K562 (cell line): ENCODE data around the gene TAS2R1. TPM values are rescaled to one million over a fixed set of nuclear protein-coding genes. Genes with fewer than 3 reads are reported as not detected.

Experiments used
- ATAC-seq: fragments of 200-7000 bp; cut with Tn5 transposase; 3 replicates; pipeline ENCODE4 v1.9.1; 2020; ENCODE audit warnings: moderate library complexity
- BruUV-seq: library from RNA; stranded (reverse); fragments of 400-500 nt; replicated peaks from 2 replicates; lab custom pipeline; 2021; lab: Mats Ljungman, UMichigan
- CTCF ChIA-PET: fragments of 300-600 bp; formaldehyde crosslinking; extraction: SDS; loops from one replicate; lab custom pipeline; 2021; ENCODE audit warnings: low intra/inter-chr PET ratio; lab: Yijun Ruan, JAX
- POLR2A ChIA-PET: fragments of 300-600, 350-650 bp; sonication (Branson Sonifier 250); formaldehyde crosslinking; extraction: SDS; loops from one replicate; lab custom pipeline; 2021; ENCODE audit warnings: antibody characterized with exemption, inconsistent platforms; lab: Yijun Ruan, JAX
- DNase-seq, 4 experiments: peaks; one replicate each; pipeline versions ENCODE4 v3.0.0 to v3.0.0-alpha.2; 2011 to 2018; ENCODE audit warnings: low spot score in 3 of 4, mixed read lengths in 3 of 4; ENCODE audit errors: extremely low read depth in 1 of 4
- FAIRE-seq: peaks from 2 replicates; lab custom pipeline; 2011; peaks lifted over from hg19 to GRCh38; lab: Jason Lieb, UNC
- H2AFZ ChIP-seq: 2 replicates; pipeline ENCODE4 v1.6.0; 2011; ENCODE audit warnings: low read depth, low read length, control low read depth, inconsistent platforms
- H3K27ac ChIP-seq: fragments of 200-600 bp; 3 replicates; pipeline ENCODE4 v1.8.0; 2011; ENCODE audit warnings: low read depth, mild to moderate bottlenecking, control low read depth, inconsistent platforms, low read length, moderate library complexity, mixed read lengths; ENCODE audit errors: extremely low read depth
- H3K27me3 ChIP-seq, 2 experiments: fragments of 300-600 bp in 1 of 2; 2 replicates in 1 of 2; 3 replicates in 1 of 2; pipeline versions ENCODE4 v1.6.0 to v1.8.0; 2011; ENCODE audit warnings: inconsistent platforms in 2 of 2, low read length in 2 of 2, mild to moderate bottlenecking in 1 of 2, mixed read lengths in 1 of 2, moderate library complexity in 1 of 2; ENCODE audit not compliant: control insufficient read depth in 2 of 2, insufficient read depth in 2 of 2
- H3K36me3 ChIP-seq: fragments of 300-600 bp; 3 replicates; pipeline ENCODE4 v1.8.0; 2011; ENCODE audit warnings: mild to moderate bottlenecking, low read length, inconsistent platforms; ENCODE audit not compliant: control insufficient read depth, insufficient read depth
- H3K4me1 ChIP-seq, 2 experiments: fragments of 200-600 bp in 1 of 2; replicated peaks in 1 of 2; 2 replicates in 1 of 2; 3 replicates in 1 of 2; pipeline versions ENCODE4 v1.5.1 to v1.8.0; 2011; ENCODE audit warnings: inconsistent platforms in 2 of 2, low read length in 2 of 2, mild to moderate bottlenecking in 1 of 2, mixed read lengths in 1 of 2, moderate library complexity in 1 of 2; ENCODE audit not compliant: control insufficient read depth in 2 of 2, insufficient read depth in 2 of 2
- H3K4me2 ChIP-seq: 2 replicates; pipeline ENCODE4 v1.6.1; 2011; ENCODE audit warnings: low read length, control low read depth, inconsistent platforms, mixed read lengths; ENCODE audit not compliant: insufficient read depth
- H3K4me3 ChIP-seq: fragments of 200-600 bp; sonication (generic), shearing (Covaris generic); 2 replicates; pipeline ENCODE4 v1.5.1; 2016; ENCODE audit warnings: control low read depth, inconsistent platforms
- H3K79me2 ChIP-seq: fragments of 200-600 bp; 3 replicates; pipeline ENCODE4 v1.8.0; 2011; ENCODE audit warnings: low read length, inconsistent platforms; ENCODE audit not compliant: control insufficient read depth, insufficient read depth
- H3K9ac ChIP-seq, 2 experiments: 2 replicates each; pipeline versions ENCODE4 v1.6.0 to v1.6.1; 2011; ENCODE audit warnings: low read depth in 2 of 2, low read length in 2 of 2, control low read depth in 1 of 2, inconsistent platforms in 1 of 2, mild to moderate bottlenecking in 1 of 2, mixed read lengths in 1 of 2; ENCODE audit not compliant: insufficient read depth in 1 of 2
- H3K9me1 ChIP-seq: one replicate; pipeline ENCODE4 v1.6.0; 2011; ENCODE audit warnings: inconsistent platforms, mild to moderate bottlenecking, low read length, moderate library complexity; ENCODE audit not compliant: control insufficient read depth, insufficient read depth
- H3K9me3 ChIP-seq: replicated peaks from 2 replicates; pipeline ENCODE4 v1.5.1; 2011; ENCODE audit warnings: low read depth, low read length, inconsistent platforms; ENCODE audit not compliant: control insufficient read depth, insufficient read depth
- H4K20me1 ChIP-seq: replicated peaks from 2 replicates; pipeline ENCODE4 v1.6.1; 2011; ENCODE audit warnings: low read length, inconsistent platforms, mixed read lengths; ENCODE audit not compliant: control insufficient read depth, insufficient read depth
- ARHGAP35 ChIP-seq: fragments of 450-650 bp; IDR thresholded peaks from 2 replicates; pipeline ENCODE4 v1.6.1; 2018; ENCODE audit not compliant: partially characterized antibody
- CGGBP1 ChIP-seq: fragments of 250-450 bp; sonication (Bioruptor Pico); IDR thresholded peaks from 2 replicates; pipeline ENCODE4 v1.9.0; 2021; ENCODE audit warnings: mild to moderate bottlenecking
- E2F4 ChIP-seq: sonication (generic); formaldehyde crosslinking; IDR thresholded peaks from 2 replicates; pipeline ENCODE4 v1.8.0; 2022; ENCODE audit warnings: mild to moderate bottlenecking, low read depth, missing genetic modification reagents
- GABPB2 ChIP-seq: fragments of 250-450 bp; sonication (Bioruptor Pico); conservative IDR thresholded peaks from 2 replicates; pipeline ENCODE4 v1.5.1; 2021; ENCODE audit warnings: mild to moderate bottlenecking
- GATAD2A ChIP-seq: fragments of 450-650 bp; IDR thresholded peaks from 2 replicates; pipeline ENCODE4 v1.6.1; 2017
- KDM5B ChIP-seq: fragments of 200-600 bp; sonication (generic); IDR thresholded peaks from 2 replicates; pipeline ENCODE4 v1.6.1; 2012; ENCODE audit warnings: low read depth, mild to moderate bottlenecking, moderate library complexity, low read length, control low read depth, inconsistent platforms; ENCODE audit not compliant: insufficient replicate concordance
- NCOA2 ChIP-seq, 2 experiments: fragments of 450-650 bp; IDR thresholded peaks; 2 replicates each; pipeline ENCODE4 v1.6.1; 2018; ENCODE audit warnings: mild to moderate bottlenecking in 2 of 2, moderate library complexity in 1 of 2; ENCODE audit not compliant: partially characterized antibody in 2 of 2
- RBM14 ChIP-seq: fragments of 200-400 bp; formaldehyde crosslinking; IDR thresholded peaks from 2 replicates; pipeline ENCODE4 v1.6.1; 2018; ENCODE audit warnings: low read depth, mild to moderate bottlenecking, low read length, moderate library complexity, borderline replicate concordance; ENCODE audit not compliant: insufficient read depth
- SAFB2 ChIP-seq: fragments of 200-400 bp; formaldehyde crosslinking; IDR thresholded peaks from 2 replicates; pipeline ENCODE4 v1.6.1; 2018; ENCODE audit warnings: borderline replicate concordance, low read length, low read depth, moderate library complexity; ENCODE audit not compliant: severe bottlenecking
- XRCC5 ChIP-seq: fragments of 200-400 bp; formaldehyde crosslinking; IDR thresholded peaks from 2 replicates; pipeline ENCODE4 v1.6.1; 2017; ENCODE audit warnings: low read depth, mild to moderate bottlenecking, low read length
- ZBTB1 ChIP-seq: sonication (generic); formaldehyde crosslinking; IDR thresholded peaks from 2 replicates; pipeline ENCODE4 v1.8.1; 2023; ENCODE audit warnings: missing genetic modification reagents, low read depth, mild to moderate bottlenecking, borderline replicate concordance
- ZEB2 ChIP-seq: fragments of 450-650 bp; IDR thresholded peaks from 2 replicates; pipeline ENCODE4 v1.6.1; 2016
- ZNF197 ChIP-seq: fragments of 200-800 bp; sonication (Bioruptor generic); IDR thresholded peaks from 2 replicates; pipeline ENCODE4 v1.6.1; 2016; ENCODE audit warnings: low read depth, missing genetic modification characterization, missing compliant biosample characterization
- ZNF232 ChIP-seq: sonication (generic); formaldehyde crosslinking; IDR thresholded peaks from 2 replicates; pipeline ENCODE4 v1.8.0; 2022; ENCODE audit warnings: mild to moderate bottlenecking, missing genetic modification reagents
- ZNF347 ChIP-seq: fragments of 450-650 bp; formaldehyde crosslinking; IDR thresholded peaks from 2 replicates; pipeline ENCODE4 v1.4.0; 2020; ENCODE audit warnings: low read depth, mild to moderate bottlenecking, moderate library complexity
- ZNF431 ChIP-seq: sonication (generic); formaldehyde crosslinking; IDR thresholded peaks from 2 replicates; pipeline ENCODE4 v1.8.0; 2022; ENCODE audit warnings: mild to moderate bottlenecking, missing genetic modification reagents
- WGBS: fragments of 100-300 bp; shearing (Covaris generic); methylation state at CpG from one replicate; pipeline ENCODE4 v1.1.6; 2016; ENCODE audit warnings: low coverage, mixed read lengths; ENCODE audit not compliant: insufficient coverage; ENCODE audit errors: missing lambda C conversion rate; 5-methylcytosine and 5-hydroxymethylcytosine counted together
- in situ Hi-C: fragments of 300-500 bp; cut with MboI; formaldehyde crosslinking; loops from 4 replicates; pipeline ENCODE4 v1.15.0; 2018; ENCODE audit warnings: inconsistent platforms, mixed read lengths
- intact Hi-C: fragments of 100-400 bp; cut with micrococcal nuclease; formaldehyde crosslinking; loops from 2 replicates; pipeline ENCODE4 v1.14.2; 2022
- polyA plus RNA-seq, 8 experiments: library from polyadenylated mRNA; depleted of rRNA in 4 of 8; stranded (reverse) in 5 of 8; unstranded in 3 of 8; fragments of >200 nt; fragmentation: Nextera tagmentation in 2 of 8; fragmentation: Illumina TruSeq in 1 of 8; extraction: Ambion mirVana in 2 of 8; extraction: Trizol in 1 of 8; gene quantifications; 2 replicates each; pipeline versions ENCODE4 v1.2.1 to v1.2.3, GENCODE V29; 2011 to 2014; ENCODE audit warnings: inconsistent platforms in 1 of 8, missing spikeins in 1 of 8
- total RNA-seq, 7 experiments: library from RNA; depleted of rRNA in 6 of 7; stranded (reverse); fragments of >200 nt in 6 of 7; fragmentation: Illumina TruSeq in 2 of 7; extraction: Trizol in 2 of 7; gene quantifications; 2 replicates each; pipeline versions ENCODE4 v1.2.1 to v1.2.3, GENCODE V29; 2011 to 2021; ENCODE audit warnings: low replicate concordance in 1 of 7
- TF ChIP-seq, protein P1 (sequence below): fragments of 250-450 bp; sonication (Bioruptor Pico); IDR thresholded peaks from 2 replicates; pipeline ENCODE4 v1.5.1; 2021; ENCODE audit warnings: mild to moderate bottlenecking
- TF ChIP-seq, protein P2 (sequence below), 2 experiments: fragments of 450-650 bp; conservative IDR thresholded peaks; 2 replicates each; pipeline ENCODE4 v1.6.1; 2017; ENCODE audit warnings: mild to moderate bottlenecking in 2 of 2, moderate library complexity in 2 of 2

The TAS2R1 gene
- total and polyA plus RNA-seq, 9 of the 15 experiments (the other 6 are each of a cell fraction or from before 2014, with no cell fraction given): not detected

DNA sequence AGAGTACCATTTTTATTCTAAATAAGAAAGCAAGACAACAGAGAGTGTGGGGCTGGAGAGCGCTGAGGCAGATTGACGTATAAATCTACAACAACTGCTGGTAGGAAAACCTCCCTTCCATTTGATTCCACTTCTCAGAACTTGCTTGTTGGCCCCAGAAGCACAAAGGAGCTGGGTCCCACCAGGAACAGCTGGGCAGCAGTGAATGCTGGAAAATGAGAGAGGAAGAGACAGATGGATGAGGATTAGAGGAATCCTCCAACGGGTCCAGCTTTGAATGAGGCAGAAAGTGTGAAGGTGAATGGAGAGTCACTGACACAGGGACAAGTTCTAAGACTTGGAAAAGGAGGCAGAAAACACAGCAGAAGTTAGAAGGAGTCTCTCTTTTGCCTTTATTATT lies 14.8 kb downstream of the TAS2R1 start (continued):
- TF ChIP-seq, protein P1, sequence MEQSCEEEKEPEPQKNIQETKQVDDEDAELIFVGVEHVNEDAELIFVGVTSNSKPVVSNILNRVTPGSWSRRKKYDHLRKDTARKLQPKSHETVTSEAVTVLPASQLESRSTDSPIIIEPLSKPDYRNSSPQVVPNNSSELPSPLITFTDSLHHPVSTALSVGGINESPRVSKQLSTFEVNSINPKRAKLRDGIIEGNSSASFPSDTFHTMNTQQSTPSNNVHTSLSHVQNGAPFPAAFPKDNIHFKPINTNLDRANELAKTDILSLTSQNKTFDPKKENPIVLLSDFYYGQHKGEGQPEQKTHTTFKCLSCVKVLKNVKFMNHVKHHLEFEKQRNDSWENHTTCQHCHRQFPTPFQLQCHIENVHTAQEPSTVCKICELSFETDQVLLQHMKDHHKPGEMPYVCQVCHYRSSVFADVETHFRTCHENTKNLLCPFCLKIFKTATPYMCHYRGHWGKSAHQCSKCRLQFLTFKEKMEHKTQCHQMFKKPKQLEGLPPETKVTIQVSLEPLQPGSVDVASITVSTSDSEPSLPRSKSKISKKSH (CRISPR knock-in tag): no peak
- TF ChIP-seq CGGBP1 (no peak), ZBTB1 (CRISPR knock-in tag) (no peak)
- TF ChIP-seq, protein P2, sequence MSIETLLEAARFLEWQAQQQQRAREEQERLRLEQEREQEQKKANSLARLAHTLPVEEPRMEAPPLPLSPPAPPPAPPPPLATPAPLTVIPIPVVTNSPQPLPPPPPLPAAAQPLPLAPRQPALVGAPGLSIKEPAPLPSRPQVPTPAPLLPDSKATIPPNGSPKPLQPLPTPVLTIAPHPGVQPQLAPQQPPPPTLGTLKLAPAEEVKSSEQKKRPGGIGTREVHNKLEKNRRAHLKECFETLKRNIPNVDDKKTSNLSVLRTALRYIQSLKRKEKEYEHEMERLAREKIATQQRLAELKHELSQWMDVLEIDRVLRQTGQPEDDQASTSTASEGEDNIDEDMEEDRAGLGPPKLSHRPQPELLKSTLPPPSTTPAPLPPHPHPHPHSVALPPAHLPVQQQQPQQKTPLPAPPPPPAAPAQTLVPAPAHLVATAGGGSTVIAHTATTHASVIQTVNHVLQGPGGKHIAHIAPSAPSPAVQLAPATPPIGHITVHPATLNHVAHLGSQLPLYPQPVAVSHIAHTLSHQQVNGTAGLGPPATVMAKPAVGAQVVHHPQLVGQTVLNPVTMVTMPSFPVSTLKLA (conservative IDR thresholded peaks at IDR 0.05): no peak
- TF ChIP-seq, all 486 proteins: peak for 0

GRCh38 chr5:9613360-9613759 lies 16.8 kb downstream of the TAS2R1 start:
- H4K20me1 ChIP-seq: no peaks in the 10 kb centered on the region
- H3K27ac ChIP-seq: no peak overlapping the region
- 3% methylated on average over 3 of the region's 3 CpGs for WGBS
- DNase-seq (no peak), ATAC-seq (no peak), FAIRE-seq (no peak)
- H3K9ac ChIP-seq: no peak overlapping the region
- POLR2A ChIA-PET: interaction anchor here (0.9 kb wide), 1 partner anchor 8 kb away, joined by 6 read pairs; no protein-coding TSS in a partner anchor
- CTCF ChIA-PET: no interaction called here
- no peak overlapping the region for H2AFZ ChIP-seq
- H3K79me2 ChIP-seq: no peaks in the 10 kb centered on the region
- H3K4me3 ChIP-seq: no peak overlapping the region
- H3K4me1 ChIP-seq: no peaks in the 10 kb centered on the region
- H3K27me3 ChIP-seq: no peaks in the 10 kb centered on the region
- H3K36me3 ChIP-seq: no peaks in the 10 kb centered on the region
- no peaks in the 10 kb centered on the region for H3K9me1 ChIP-seq
- intact Hi-C loops (no loop called here), in situ Hi-C loops (no loop called here)
- no peak overlapping the region for H3K4me2 ChIP-seq
- H3K9me3 ChIP-seq: no peaks in the 10 kb centered on the region
- TF ChIP-seq ZEB2 (no peak), E2F4 (CRISPR knock-in tag) (no peak), NCOA2 (IDR thresholded peaks at IDR 0.05; ENCODE audit: partially characterized antibody in 2 of 2) (no peak), SAFB2 (no peak), GATAD2A (no peak), ZNF347 (CRISPR knock-in tag) (no peak), ARHGAP35 (no peak), ZNF232 (no peak), ZNF431 (CRISPR knock-in tag) (no peak), GABPB2 (CRISPR knock-in tag) (no peak), XRCC5 (no peak), KDM5B (no peak), ZNF197 (CRISPR knock-in tag) (no peak), RBM14 (no peak)
- BruUV-seq: no TSS peak
